Measurements from ENCODE around the gene GPR52. TPM values are rescaled to one million over a fixed set of nuclear protein-coding genes. Genes with fewer than 3 reads are reported as not detected.
"Not testable (repeated sequence)": the region's sequence is repeated elsewhere in the genome, so short reads cannot be mapped to it uniquely, and the experiment has no call there.

GPR52 gene
- polyA plus RNA-seq, 1 donor from 2014 or later, result not detected

GRCh38 chr1:174407665-174408064 is 40.1 kb upstream of the GPR52 start:
- no peak for TF ChIP-seq EP300 (conservative IDR thresholded peaks at IDR 0.05; ENCODE audit: poor library complexity, severe bottlenecking)
- TF ChIP-seq SMC3 (conservative IDR thresholded peaks at IDR 0.05; ENCODE audit: poor library complexity), result no peak
- TF ChIP-seq EZH2 (IDR thresholded peaks at IDR 0.05; ENCODE audit: borderline replicate concordance, insufficient read depth, low read length, poor library complexity, severe bottlenecking), result no peak
- no peak for TF ChIP-seq POLR2AphosphoS5 (IDR thresholded peaks at IDR 0.05)
- TF ChIP-seq TAF1 (IDR thresholded peaks at IDR 0.05; ENCODE audit: low read depth), result no peak
- no peak for TF ChIP-seq REST (IDR thresholded peaks at IDR 0.05; ENCODE audit: borderline replicate concordance)
- TF ChIP-seq CTCF (IDR thresholded peaks at IDR 0.05; ENCODE audit: poor library complexity, severe bottlenecking), result no peak
- TF ChIP-seq RAD21 (conservative IDR thresholded peaks at IDR 0.05), result no peak
- TF ChIP-seq MXI1 (conservative IDR thresholded peaks at IDR 0.05; ENCODE audit: poor library complexity, severe bottlenecking), result no peak
- Histone ChIP-seq H4K20me1 (ENCODE audit: insufficient read depth) (no peaks in the 10 kb centered on the region), H3K79me2 (replicated peaks; ENCODE audit: insufficient read depth, low read length) (no peaks in the 10 kb centered on the region), H2AFZ (ENCODE audit: low read depth, low read length) (no peak overlapping the region), H3K9ac (ENCODE audit: low read length) (no peak overlapping the region), H3F3A (ENCODE audit: insufficient read depth, low read length, poor library complexity, severe bottlenecking) (no peaks in the 10 kb centered on the region), H3K36me3 (ENCODE audit: insufficient read depth, low read length) (no peaks in the 10 kb centered on the region), H3K9me3 (ENCODE audit: low read length) (no peaks in the 10 kb centered on the region), H3K4me3 (ENCODE audit: low read length) (no peak overlapping the region), H3K27ac (ENCODE audit: low read length) (no peak overlapping the region), H3K4me2 (ENCODE audit: low read length) (no peak overlapping the region), H3K9me2 (ENCODE audit: insufficient read depth, low read length) (no peaks in the 10 kb centered on the region), H3K27me3 (ENCODE audit: insufficient read depth, low read depth, low read length) (no peaks in the 10 kb centered on the region)

GRCh38 chr1:174408146-174408545 is 39.6 kb upstream of the GPR52 start:
- no peak overlapping the region for H3K4me2 ChIP-seq (ENCODE audit: low read length)
- no peak overlapping the region for H2AFZ ChIP-seq (ENCODE audit: low read depth, low read length)
- no peak for TF ChIP-seq MXI1 (conservative IDR thresholded peaks at IDR 0.05; ENCODE audit: poor library complexity, severe bottlenecking)
- no peak for TF ChIP-seq EZH2 (IDR thresholded peaks at IDR 0.05; ENCODE audit: borderline replicate concordance, insufficient read depth, low read length, poor library complexity, severe bottlenecking)
- no peak for TF ChIP-seq CTCF (IDR thresholded peaks at IDR 0.05; ENCODE audit: poor library complexity, severe bottlenecking)
- TF ChIP-seq REST (IDR thresholded peaks at IDR 0.05; ENCODE audit: borderline replicate concordance), result no peak
- TF ChIP-seq RAD21 (conservative IDR thresholded peaks at IDR 0.05), result no peak

GRCh38 chr1:174409801-174410200 is 38.0 kb upstream of the GPR52 start:
- not testable (repeated sequence) for H3K36me3 ChIP-seq (ENCODE audit: insufficient read depth, low read length)

More at GRCh38 chr1:174408146-174408545, 39.6 kb upstream of the GPR52 start:
- no peak overlapping the region for H3K9ac ChIP-seq (ENCODE audit: low read length)
- no peak overlapping the region for H3K4me3 ChIP-seq (ENCODE audit: low read length)
- no peaks in the 10 kb centered on the region for H4K20me1 ChIP-seq (ENCODE audit: insufficient read depth)
- no peak overlapping the region for H3K27ac ChIP-seq (ENCODE audit: low read length)
- H3K9me2 ChIP-seq (ENCODE audit: insufficient read depth, low read length), result no peaks in the 10 kb centered on the region
- H3K36me3 ChIP-seq (ENCODE audit: insufficient read depth, low read length), result no peaks in the 10 kb centered on the region
- no peaks in the 10 kb centered on the region for H3K79me2 ChIP-seq (replicated peaks; ENCODE audit: insufficient read depth, low read length)
- H3F3A ChIP-seq (ENCODE audit: insufficient read depth, low read length, poor library complexity, severe bottlenecking), result no peaks in the 10 kb centered on the region
- no peaks in the 10 kb centered on the region for H3K9me3 ChIP-seq (ENCODE audit: low read length)
- H3K27me3 ChIP-seq (ENCODE audit: insufficient read depth, low read depth, low read length), result no peaks in the 10 kb centered on the region

More at GRCh38 chr1:174409801-174410200, 38.0 kb upstream of the GPR52 start:
- not testable (repeated sequence) for H3K27ac ChIP-seq (ENCODE audit: low read length); H3K9me2 ChIP-seq (ENCODE audit: insufficient read depth, low read length); H3K27me3 ChIP-seq (ENCODE audit: insufficient read depth, low read depth, low read length); H4K20me1 ChIP-seq (ENCODE audit: insufficient read depth); H3K9ac ChIP-seq (ENCODE audit: low read length); H3K9me3 ChIP-seq (ENCODE audit: low read length); H2AFZ ChIP-seq (ENCODE audit: low read depth, low read length); H3K4me3 ChIP-seq (ENCODE audit: low read length); H3K4me2 ChIP-seq (ENCODE audit: low read length); H3F3A ChIP-seq (ENCODE audit: insufficient read depth, low read length, poor library complexity, severe bottlenecking); H3K79me2 ChIP-seq (replicated peaks; ENCODE audit: insufficient read depth, low read length)

Measured in neural cell (in vitro differentiated cells).